Caco-2 (cell line): ENCODE measurements around the gene SRL. TPM values are rescaled to one million over a fixed set of nuclear protein-coding genes. Genes with fewer than 3 reads are reported as not detected.

Experiments used
- BruUV-seq: library from RNA; stranded (reverse); fragments of 400-500 nt; replicated peaks from 2 replicates; lab custom pipeline; 2021; lab: Mats Ljungman, UMichigan
- CTCF ChIA-PET: fragments of 300-600 bp; sonication (Branson Sonifier 250); formaldehyde crosslinking; loops from one replicate; lab custom pipeline; 2022; ENCODE audit warnings: antibody characterized with exemption; lab: Charles Lee
- POLR2A ChIA-PET: fragments of 300-600 bp; sonication (Branson Sonifier 250); formaldehyde crosslinking; loops from one replicate; lab custom pipeline; 2022; ENCODE audit warnings: antibody characterized with exemption; lab: Charles Lee
- DNase-seq, 2 experiments: peaks; one replicate each; pipeline versions ENCODE4 v3.0.0 to v3.0.0-alpha.2; 2020 to 2022
- H3K27me3 ChIP-seq: replicated peaks from 2 replicates; pipeline ENCODE4 v1.6.0; 2011; ENCODE audit warnings: low read length; ENCODE audit not compliant: control insufficient read depth, insufficient read depth
- H3K36me3 ChIP-seq: 2 replicates; pipeline ENCODE4 v1.5.1; 2011; ENCODE audit warnings: low read length; ENCODE audit not compliant: control insufficient read depth, insufficient read depth
- H3K4me1 ChIP-seq: fragments of 250-450 bp; sonication (Bioruptor Pico); 2 replicates; pipeline ENCODE4 v1.5.1; 2020; ENCODE audit warnings: mild to moderate bottlenecking
- H3K4me3 ChIP-seq: 2 replicates; pipeline ENCODE4 v1.5.1; 2011; ENCODE audit warnings: low read depth, mild to moderate bottlenecking, control low read depth, low read length
- H3K9me3 ChIP-seq: fragments of 250-450 bp; sonication (Bioruptor Pico); 2 replicates; pipeline ENCODE4 v1.5.1; 2020; ENCODE audit warnings: mild to moderate bottlenecking, moderate library complexity
- H3K27ac Mint-ChIP-seq: one replicate; pipeline ENCODE4 v1.8.0; 2022; ENCODE audit warnings: mixed read lengths; ENCODE audit not compliant: unreplicated experiment
- H3K27me3 Mint-ChIP-seq: one replicate; pipeline ENCODE4 v1.8.0; 2022; ENCODE audit warnings: mixed read lengths; ENCODE audit not compliant: insufficient read depth, unreplicated experiment
- H3K36me3 Mint-ChIP-seq: one replicate; pipeline ENCODE4 v1.8.0; 2022; ENCODE audit warnings: mild to moderate bottlenecking, mixed read lengths; ENCODE audit not compliant: insufficient read depth, unreplicated experiment
- H3K4me1 Mint-ChIP-seq: one replicate; pipeline ENCODE4 v1.8.0; 2022; ENCODE audit warnings: low read depth, mixed read lengths; ENCODE audit not compliant: unreplicated experiment
- H3K4me3 Mint-ChIP-seq: one replicate; pipeline ENCODE4 v1.8.0; 2022; ENCODE audit warnings: mild to moderate bottlenecking, moderate library complexity, mixed read lengths; ENCODE audit not compliant: unreplicated experiment
- H3K9me3 Mint-ChIP-seq: one replicate; pipeline ENCODE4 v1.8.0; 2022; ENCODE audit warnings: mixed read lengths; ENCODE audit not compliant: unreplicated experiment
- intact Hi-C: fragments of 100-400 bp; cut with micrococcal nuclease; formaldehyde crosslinking; loops from one replicate; pipeline ENCODE4 v1.10.0; 2022; ENCODE audit not compliant: unreplicated experiment
- total RNA-seq: library from RNA; stranded (reverse); gene quantifications from 2 replicates; pipeline ENCODE4 v1.2.3, GENCODE V29; 2022
- TF ChIP-seq, protein P1 (sequence below), 2 experiments: fragments of 200-600 bp in 1 of 2; IDR thresholded peaks; 1 replicate in 1 of 2; 2 replicates in 1 of 2; pipeline versions ENCODE4 v1.5.1 to v1.8.0; 2011 to 2022; ENCODE audit warnings: antibody characterized with exemption in 1 of 2, control low read depth in 1 of 2, inconsistent platforms in 1 of 2, low read depth in 1 of 2, low read length in 1 of 2, mild to moderate bottlenecking in 1 of 2, moderate library complexity in 1 of 2; ENCODE audit not compliant: insufficient read depth in 1 of 2, severe bottlenecking in 1 of 2, unreplicated experiment in 1 of 2

The SRL gene
- total RNA-seq, 1 experiment from 2014 or later, result not detected

DNA sequence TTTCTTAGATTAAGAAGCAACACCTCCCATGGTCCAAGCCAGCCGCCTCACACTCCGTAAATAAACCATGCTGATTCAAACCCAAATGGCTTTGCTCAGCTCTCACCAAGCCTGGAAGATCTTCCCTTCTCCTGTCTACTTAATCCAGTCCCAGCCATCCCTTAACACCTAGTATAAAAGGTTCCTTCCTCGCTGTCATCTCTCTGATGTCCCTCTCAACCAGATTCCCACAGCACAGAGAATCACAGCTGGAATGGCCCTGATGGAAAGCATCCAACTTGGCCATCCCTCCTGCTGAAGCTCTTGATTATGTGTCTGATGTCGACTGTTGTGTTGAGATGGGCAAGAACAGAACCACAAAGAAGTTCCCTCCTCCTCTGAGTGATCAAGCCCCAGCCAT lies 75.1 kb downstream of the SRL start:
- Histone ChIP-seq H3K36me3 (no peaks in the 10 kb centered on the region), H3K9me3 (no peaks in the 10 kb centered on the region), H3K4me3 (no peak overlapping the region), H3K4me1 (0 out of 2 replicates have a peak, but pooled peaks cover 5% of the 10 kb centered on the region), H3K27me3 (no peaks in the 10 kb centered on the region)
- CTCF ChIA-PET, result no interaction called here
- no TSS peak for BruUV-seq
- no peaks in the 10 kb centered on the region for H3K36me3 Mint-ChIP-seq
- TF ChIP-seq, protein P1, sequence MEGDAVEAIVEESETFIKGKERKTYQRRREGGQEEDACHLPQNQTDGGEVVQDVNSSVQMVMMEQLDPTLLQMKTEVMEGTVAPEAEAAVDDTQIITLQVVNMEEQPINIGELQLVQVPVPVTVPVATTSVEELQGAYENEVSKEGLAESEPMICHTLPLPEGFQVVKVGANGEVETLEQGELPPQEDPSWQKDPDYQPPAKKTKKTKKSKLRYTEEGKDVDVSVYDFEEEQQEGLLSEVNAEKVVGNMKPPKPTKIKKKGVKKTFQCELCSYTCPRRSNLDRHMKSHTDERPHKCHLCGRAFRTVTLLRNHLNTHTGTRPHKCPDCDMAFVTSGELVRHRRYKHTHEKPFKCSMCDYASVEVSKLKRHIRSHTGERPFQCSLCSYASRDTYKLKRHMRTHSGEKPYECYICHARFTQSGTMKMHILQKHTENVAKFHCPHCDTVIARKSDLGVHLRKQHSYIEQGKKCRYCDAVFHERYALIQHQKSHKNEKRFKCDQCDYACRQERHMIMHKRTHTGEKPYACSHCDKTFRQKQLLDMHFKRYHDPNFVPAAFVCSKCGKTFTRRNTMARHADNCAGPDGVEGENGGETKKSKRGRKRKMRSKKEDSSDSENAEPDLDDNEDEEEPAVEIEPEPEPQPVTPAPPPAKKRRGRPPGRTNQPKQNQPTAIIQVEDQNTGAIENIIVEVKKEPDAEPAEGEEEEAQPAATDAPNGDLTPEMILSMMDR (IDR thresholded peaks at IDR 0.05; ENCODE audit: insufficient read depth in 1 of 2, low read depth in 1 of 2, low read length in 1 of 2, severe bottlenecking in 1 of 2, unreplicated experiment in 1 of 2), result no peak
- H3K4me1 Mint-ChIP-seq, result peaks cover 5% of the 10 kb centered on the region
- H3K27ac Mint-ChIP-seq, result no peak overlapping the region
- intact Hi-C loops, result no loop called here
- H3K27me3 Mint-ChIP-seq, result no peaks in the 10 kb centered on the region
- POLR2A ChIA-PET, result no interaction called here
- DNase-seq, result no peak
- no peak overlapping the region for H3K4me3 Mint-ChIP-seq
- no peaks in the 10 kb centered on the region for H3K9me3 Mint-ChIP-seq

GRCh38 chr16:4160658-4161430 lies 81.0 kb downstream of the SRL start:
- H3K27ac Mint-ChIP-seq, result no peak overlapping the region
- Histone ChIP-seq H3K4me1 (peaks cover 8% of the 10 kb centered on the region; the same call in 1 of the 2 replicates), H3K9me3 (no peaks in the 10 kb centered on the region), H3K27me3 (no peaks in the 10 kb centered on the region), H3K4me3 (no peak overlapping the region), H3K36me3 (no peaks in the 10 kb centered on the region)
- DNase-seq, result no peak
- no peaks in the 10 kb centered on the region for H3K27me3 Mint-ChIP-seq
- TF ChIP-seq, protein P1 (IDR thresholded peaks at IDR 0.05; ENCODE audit: insufficient read depth in 1 of 2, low read depth in 1 of 2, low read length in 1 of 2, severe bottlenecking in 1 of 2, unreplicated experiment in 1 of 2), result no peak
- POLR2A ChIA-PET, result no interaction called here
- H3K4me1 Mint-ChIP-seq, result no peaks in the 10 kb centered on the region
- no peaks in the 10 kb centered on the region for H3K36me3 Mint-ChIP-seq
- no peak overlapping the region for H3K4me3 Mint-ChIP-seq
- H3K9me3 Mint-ChIP-seq, result no peaks in the 10 kb centered on the region
- no TSS peak for BruUV-seq
- CTCF ChIA-PET, result no interaction called here
- intact Hi-C loops, result no loop called here

DNA sequence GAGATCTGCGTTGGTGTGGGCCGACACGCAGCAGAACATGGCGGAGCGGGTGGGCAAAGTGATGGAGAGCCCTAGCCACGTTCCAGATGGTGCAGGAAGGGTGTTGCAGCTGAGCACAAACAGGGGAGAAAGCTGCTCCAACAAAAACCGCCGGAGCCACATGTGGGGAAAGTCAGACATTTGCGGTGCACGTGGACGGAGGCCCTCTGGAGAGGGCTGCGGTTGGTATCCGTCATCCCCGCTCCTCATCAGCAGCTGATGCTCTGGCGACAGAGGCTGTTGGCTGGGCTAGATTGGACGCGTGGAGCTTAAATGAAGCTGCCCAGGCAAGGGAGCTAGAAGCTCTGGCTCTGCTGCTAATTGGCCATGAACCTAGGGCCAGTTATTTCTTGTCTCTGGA lies 82.2 kb downstream of the SRL start:
- H3K4me1 ChIP-seq, result peaks cover 8% of the 10 kb centered on the region; the same call in 1 of the 2 replicates
- no peaks in the 10 kb centered on the region for H3K9me3 Mint-ChIP-seq
- no peaks in the 10 kb centered on the region for H3K27me3 Mint-ChIP-seq
- intact Hi-C loops, result no loop called here
- DNase-seq, result no peak
- no peak overlapping the region for H3K27ac Mint-ChIP-seq
- TF ChIP-seq, protein P1 (IDR thresholded peaks at IDR 0.05; ENCODE audit: insufficient read depth in 1 of 2, low read depth in 1 of 2, low read length in 1 of 2, severe bottlenecking in 1 of 2, unreplicated experiment in 1 of 2), result no peak
- no peaks in the 10 kb centered on the region for H3K36me3 ChIP-seq
- no peaks in the 10 kb centered on the region for H3K36me3 Mint-ChIP-seq
- no TSS peak for BruUV-seq
- no peaks in the 10 kb centered on the region for H3K27me3 ChIP-seq
- POLR2A ChIA-PET, result no interaction called here
- no peaks in the 10 kb centered on the region for H3K9me3 ChIP-seq
- no peak overlapping the region for H3K4me3 ChIP-seq
- CTCF ChIA-PET, result no interaction called here
- H3K4me3 Mint-ChIP-seq, result no peak overlapping the region
- H3K4me1 Mint-ChIP-seq, result no peaks in the 10 kb centered on the region
